ENCODE measurements around the gene DAZL. TPM values are rescaled to one million over a fixed set of nuclear protein-coding genes. Genes with fewer than 3 reads are reported as not detected.

Gene DAZL
- total RNA-seq, 1 donor from 2014 or later, result not detected

GRCh38 chr3:16605966-16606365 lies 743 bp upstream of the DAZL start:
- H3K27me3 ChIP-seq, result no peaks in the 10 kb centered on the region
- no peak for TF ChIP-seq POLR2A (IDR thresholded peaks at IDR 0.05)
- no peak for TF ChIP-seq POLR2AphosphoS5 (IDR thresholded peaks at IDR 0.05; ENCODE audit: insufficient read depth in 1 of 2, low read depth in 1 of 2)
- no peak for TF ChIP-seq CTCF (IDR thresholded peaks at IDR 0.05)
- H3K4me3 ChIP-seq, result no peak overlapping the region
- intact Hi-C loops (cut with DNase I), result loop anchor here (10.0 kb wide), 1 partner anchor 629 kb away; no protein-coding TSS in a partner anchor
- no peaks in the 10 kb centered on the region for H3K36me3 ChIP-seq
- DNase-seq (ENCODE audit: extremely low spot score in 2 of 2), result no peak
- H3K9me3 ChIP-seq, result no peaks in the 10 kb centered on the region
- no peak overlapping the region for H3K27ac ChIP-seq
- H3K4me1 ChIP-seq, result no peaks in the 10 kb centered on the region

- no peak for TF ChIP-seq POLR2AphosphoS5 (IDR thresholded peaks at IDR 0.05; ENCODE audit: insufficient read depth in 1 of 2, low read depth in 1 of 2)
- no peak for TF ChIP-seq CTCF (IDR thresholded peaks at IDR 0.05)
- TF ChIP-seq POLR2A (IDR thresholded peaks at IDR 0.05), result no peak
- Histone ChIP-seq H3K27me3 (no peaks in the 10 kb centered on the region), H3K4me1 (no peaks in the 10 kb centered on the region), H3K36me3 (no peaks in the 10 kb centered on the region), H3K4me3 (no peak overlapping the region), H3K9me3 (no peaks in the 10 kb centered on the region), H3K27ac (no peak overlapping the region)
- DNase-seq (ENCODE audit: extremely low spot score in 2 of 2), result no peak
- intact Hi-C loops (cut with DNase I), result loop anchor here (10.0 kb wide), 1 partner anchor 630 kb away; no protein-coding TSS in a partner anchor
Observed at GRCh38 chr3:16604433-16604832, 790 bp downstream of the DAZL start.

GRCh38 chr3:16601537-16602005 lies 3.7 kb downstream of the DAZL start:
- H3K27me3 ChIP-seq, result no peaks in the 10 kb centered on the region
- DNase-seq (ENCODE audit: extremely low spot score in 2 of 2), result no peak
- intact Hi-C loops (cut with DNase I), result loop anchor here (10.0 kb wide), 1 partner anchor 633 kb away; no protein-coding TSS in a partner anchor

GRCh38 chr3:16600780-16601536 lies 4.3 kb downstream of the DAZL start:
- DNase-seq (ENCODE audit: extremely low spot score in 2 of 2), result no peak
- Histone ChIP-seq H3K4me1 (no peaks in the 10 kb centered on the region), H3K27me3 (no peaks in the 10 kb centered on the region), H3K27ac (no peak overlapping the region), H3K9me3 (no peaks in the 10 kb centered on the region), H3K36me3 (no peaks in the 10 kb centered on the region), H3K4me3 (no peak overlapping the region)
- intact Hi-C loops (cut with DNase I), result loop anchor here (10.0 kb wide), 1 partner anchor 634 kb away; no protein-coding TSS in a partner anchor
- TF ChIP-seq CTCF (IDR thresholded peaks at IDR 0.05) (peak; percentile 72 to 93 (median 74)), POLR2A (IDR thresholded peaks at IDR 0.05) (no peak), POLR2AphosphoS5 (IDR thresholded peaks at IDR 0.05; ENCODE audit: insufficient read depth in 1 of 2, low read depth in 1 of 2) (no peak)

More at GRCh38 chr3:16601537-16602005, 3.7 kb downstream of the DAZL start:
- no peak overlapping the region for H3K27ac ChIP-seq
- no peaks in the 10 kb centered on the region for H3K9me3 ChIP-seq
- no peaks in the 10 kb centered on the region for H3K4me1 ChIP-seq
- TF ChIP-seq POLR2AphosphoS5 (IDR thresholded peaks at IDR 0.05; ENCODE audit: insufficient read depth in 1 of 2, low read depth in 1 of 2) (no peak), CTCF (IDR thresholded peaks at IDR 0.05) (peak in 1 of 3 experiments; percentile 11), POLR2A (IDR thresholded peaks at IDR 0.05) (no peak)
- no peak overlapping the region for H3K4me3 ChIP-seq
- no peaks in the 10 kb centered on the region for H3K36me3 ChIP-seq

- H3K4me3 ChIP-seq, result no peak overlapping the region
- H3K27me3 ChIP-seq, result no peaks in the 10 kb centered on the region
- intact Hi-C loops (cut with DNase I), result loop anchor here (10.0 kb wide), 1 partner anchor 635 kb away; no protein-coding TSS in a partner anchor
- no peak for DNase-seq (ENCODE audit: extremely low spot score in 2 of 2)
- no peaks in the 10 kb centered on the region for H3K9me3 ChIP-seq
- no peaks in the 10 kb centered on the region for H3K4me1 ChIP-seq
- no peaks in the 10 kb centered on the region for H3K36me3 ChIP-seq
- no peak overlapping the region for H3K27ac ChIP-seq
- TF ChIP-seq POLR2A (IDR thresholded peaks at IDR 0.05) (no peak), CTCF (IDR thresholded peaks at IDR 0.05) (no peak), POLR2AphosphoS5 (IDR thresholded peaks at IDR 0.05; ENCODE audit: insufficient read depth in 1 of 2, low read depth in 1 of 2) (no peak)
Observed at GRCh38 chr3:16599694-16600093, 5.5 kb downstream of the DAZL start.
